ENCODE data around the gene KIF13A.

The KIF13A gene

DNA sequence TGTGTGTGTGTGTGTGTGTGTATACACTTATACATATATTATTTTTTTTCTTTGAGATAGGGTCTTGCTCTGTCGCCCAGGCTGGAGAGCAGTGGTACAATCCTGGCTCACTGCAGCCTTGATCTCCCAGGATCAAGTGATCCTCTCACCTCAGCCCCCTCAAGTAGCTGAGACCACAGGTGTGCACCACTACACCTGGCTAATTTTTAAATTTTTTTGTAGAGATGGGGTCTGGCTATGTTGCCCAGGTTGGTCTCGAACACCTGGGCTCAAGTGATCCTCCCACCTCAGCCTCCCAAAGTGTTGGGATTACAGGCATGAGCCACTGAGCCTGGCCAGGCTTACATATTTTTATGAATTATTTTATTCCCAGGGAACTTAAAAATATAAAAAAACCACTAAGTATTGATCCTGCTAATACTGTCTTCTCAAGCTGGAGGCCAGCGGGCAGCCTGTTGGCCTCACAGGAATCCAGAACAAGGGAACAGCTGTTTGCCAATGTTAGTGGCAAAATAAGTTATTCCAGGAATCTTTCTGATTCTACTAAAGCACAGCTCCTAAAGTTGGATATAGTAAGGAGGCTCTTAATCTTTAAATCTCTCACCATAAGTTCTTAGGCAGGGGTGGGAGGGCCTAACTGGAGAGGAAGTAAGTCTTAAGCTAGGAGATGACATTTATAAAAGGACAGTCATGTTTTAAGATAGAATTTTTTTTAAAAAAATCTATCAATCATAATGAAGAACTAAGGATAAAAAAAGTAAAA, 145.2 kb downstream of the KIF13A start:
- DNase-seq (ENCODE audit: low spot score) = no peak
- ChIA-PET POLR2A (ENCODE audit: low non-redundant PET) (no interaction called here), CTCF (interaction anchor here (0.6 kb wide), 1 partner anchor 11 kb away, joined by 3 read pairs; no protein-coding TSS in a partner anchor)
- no peak overlapping the region for H3K27ac ChIP-seq
- TF ChIP-seq, protein P1, sequence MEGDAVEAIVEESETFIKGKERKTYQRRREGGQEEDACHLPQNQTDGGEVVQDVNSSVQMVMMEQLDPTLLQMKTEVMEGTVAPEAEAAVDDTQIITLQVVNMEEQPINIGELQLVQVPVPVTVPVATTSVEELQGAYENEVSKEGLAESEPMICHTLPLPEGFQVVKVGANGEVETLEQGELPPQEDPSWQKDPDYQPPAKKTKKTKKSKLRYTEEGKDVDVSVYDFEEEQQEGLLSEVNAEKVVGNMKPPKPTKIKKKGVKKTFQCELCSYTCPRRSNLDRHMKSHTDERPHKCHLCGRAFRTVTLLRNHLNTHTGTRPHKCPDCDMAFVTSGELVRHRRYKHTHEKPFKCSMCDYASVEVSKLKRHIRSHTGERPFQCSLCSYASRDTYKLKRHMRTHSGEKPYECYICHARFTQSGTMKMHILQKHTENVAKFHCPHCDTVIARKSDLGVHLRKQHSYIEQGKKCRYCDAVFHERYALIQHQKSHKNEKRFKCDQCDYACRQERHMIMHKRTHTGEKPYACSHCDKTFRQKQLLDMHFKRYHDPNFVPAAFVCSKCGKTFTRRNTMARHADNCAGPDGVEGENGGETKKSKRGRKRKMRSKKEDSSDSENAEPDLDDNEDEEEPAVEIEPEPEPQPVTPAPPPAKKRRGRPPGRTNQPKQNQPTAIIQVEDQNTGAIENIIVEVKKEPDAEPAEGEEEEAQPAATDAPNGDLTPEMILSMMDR (conservative IDR thresholded peaks at IDR 0.05; ENCODE audit: low read depth) = no peak

DNA sequence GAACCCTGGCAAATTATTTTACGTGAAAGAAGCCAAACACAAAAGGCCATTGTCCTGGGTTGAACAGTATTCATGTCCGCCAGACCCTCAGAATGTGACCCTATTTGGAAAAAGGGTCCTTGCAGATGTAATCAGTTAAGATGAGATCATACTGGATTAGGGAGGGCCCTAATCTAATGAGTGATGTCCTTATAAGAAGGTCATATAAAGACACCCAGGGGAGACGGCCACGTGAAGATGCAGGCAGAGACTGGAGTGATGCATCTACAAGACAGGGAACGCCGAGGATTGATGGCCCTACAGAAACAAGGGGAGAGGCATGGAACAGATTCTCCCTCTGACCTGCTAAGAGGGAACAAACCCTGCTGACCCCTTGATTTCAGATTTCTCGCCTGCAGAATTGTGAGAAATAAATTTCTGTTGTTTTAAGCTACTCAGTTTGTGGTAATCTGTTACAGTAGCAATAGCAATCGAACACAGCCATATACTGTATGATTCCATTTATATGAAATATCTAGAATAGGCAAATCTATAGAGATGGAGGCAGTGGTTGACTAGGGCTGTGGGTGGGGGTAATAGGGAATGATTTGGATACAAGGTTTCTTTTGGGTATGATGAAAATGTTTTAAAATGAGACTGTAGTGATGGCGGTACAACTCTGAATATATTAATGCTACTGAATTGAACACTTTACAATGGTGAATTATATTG, 147.8 kb downstream of the KIF13A start:
- H3K27ac ChIP-seq = no peak overlapping the region
- no peak for DNase-seq (ENCODE audit: low spot score)
- ChIA-PET POLR2A (ENCODE audit: low non-redundant PET) (no interaction called here), CTCF (no interaction called here)
- TF ChIP-seq, protein P1 (conservative IDR thresholded peaks at IDR 0.05; ENCODE audit: low read depth) = no peak

DNA sequence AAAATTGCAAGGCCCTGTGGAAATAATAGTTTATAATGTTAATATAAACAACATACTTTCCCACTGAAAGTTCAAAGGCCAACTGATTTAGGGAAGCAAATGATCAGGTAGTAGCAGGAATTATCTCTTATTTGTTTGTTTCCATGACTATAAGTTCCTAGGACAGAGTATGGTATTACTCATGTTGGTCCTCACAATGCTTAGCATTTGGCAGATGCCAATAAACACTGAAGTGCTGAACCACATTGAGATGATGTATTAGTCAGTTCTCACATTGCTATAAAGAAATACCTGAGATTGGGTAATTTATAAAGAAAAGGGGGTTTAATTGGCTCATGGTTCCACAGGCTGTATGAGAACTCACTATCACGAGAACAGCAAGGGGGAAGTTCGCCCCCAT, 151.1 kb downstream of the KIF13A start:
- TF ChIP-seq, protein P1 (conservative IDR thresholded peaks at IDR 0.05; ENCODE audit: low read depth) = no peak
- POLR2A ChIA-PET (ENCODE audit: low non-redundant PET) = no interaction called here
- CTCF ChIA-PET = no interaction called here
- no peak overlapping the region for H3K27ac ChIP-seq
- no peak for DNase-seq (ENCODE audit: low spot score)

DNA sequence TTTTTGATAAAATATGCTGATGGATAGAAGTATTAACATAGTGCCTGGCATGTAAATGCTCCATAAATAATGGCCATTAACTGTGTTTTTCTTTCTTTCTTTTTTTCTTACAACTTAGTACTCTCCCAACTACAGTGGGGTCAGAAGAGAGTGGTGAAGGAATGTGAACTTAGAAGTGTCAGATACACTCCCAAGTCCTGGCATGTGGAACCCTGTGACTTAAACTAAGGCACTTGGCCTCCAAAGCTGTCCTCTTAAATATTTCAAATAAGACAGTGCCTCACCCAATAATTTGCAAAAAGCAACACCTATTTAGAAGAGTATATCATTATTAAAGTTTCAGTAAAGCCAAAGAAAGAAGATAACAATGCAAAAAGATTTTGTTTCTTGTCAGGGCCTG, 151.7 kb downstream of the KIF13A start:
- CTCF ChIA-PET = no interaction called here
- no peak overlapping the region for H3K27ac ChIP-seq
- TF ChIP-seq, protein P1 (conservative IDR thresholded peaks at IDR 0.05; ENCODE audit: low read depth) = no peak
- DNase-seq (ENCODE audit: low spot score) = no peak
- POLR2A ChIA-PET (ENCODE audit: low non-redundant PET) = no interaction called here

DNA sequence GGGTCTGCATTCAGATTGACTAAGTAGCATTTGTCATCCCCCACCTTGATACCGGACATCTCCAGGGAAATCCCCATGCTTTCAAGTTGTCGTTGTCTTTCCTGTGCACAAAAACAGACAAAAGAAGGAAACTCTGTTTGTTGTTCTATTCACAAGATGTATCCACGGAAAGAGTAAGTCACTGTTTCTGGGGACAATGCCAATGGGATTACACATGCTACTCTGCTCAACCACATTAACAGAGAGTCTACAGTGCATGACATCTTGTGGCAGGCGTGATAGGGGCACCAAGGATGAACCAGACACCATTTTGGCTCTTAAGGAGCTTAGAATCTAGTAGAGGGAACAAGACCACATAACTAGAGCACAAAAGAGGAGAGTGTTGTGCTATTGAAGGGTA, 156.3 kb downstream of the KIF13A start:
- ChIA-PET CTCF (no interaction called here), POLR2A (ENCODE audit: low non-redundant PET) (no interaction called here)
- no peak for DNase-seq (ENCODE audit: low spot score)
- TF ChIP-seq, protein P1 (conservative IDR thresholded peaks at IDR 0.05; ENCODE audit: low read depth) = no peak
- H3K27ac ChIP-seq = no peak overlapping the region

DNA sequence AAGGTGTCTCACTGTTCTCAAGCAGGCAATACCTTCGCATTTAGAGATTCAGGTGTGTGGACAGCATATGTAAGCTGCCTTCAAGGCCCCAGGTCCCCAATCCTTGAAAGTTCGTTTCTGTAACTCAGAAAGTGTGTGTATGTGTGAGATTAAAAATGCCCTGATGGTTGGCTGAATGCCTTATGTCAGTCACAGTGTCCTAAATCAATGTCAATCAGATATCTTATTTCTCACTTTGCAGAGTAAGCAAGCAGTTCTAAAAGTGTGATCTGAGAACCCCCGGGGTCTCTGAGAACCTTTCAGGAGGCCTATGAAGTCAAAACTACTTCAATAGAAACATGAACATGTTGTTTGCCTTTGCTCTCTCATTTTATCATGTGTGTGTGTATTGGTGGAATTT, 157.5 kb downstream of the KIF13A start:
- ChIA-PET CTCF (no interaction called here), POLR2A (ENCODE audit: low non-redundant PET) (no interaction called here)
- no peak overlapping the region for H3K27ac ChIP-seq
- DNase-seq (ENCODE audit: low spot score) = no peak
- TF ChIP-seq, protein P1 (conservative IDR thresholded peaks at IDR 0.05; ENCODE audit: low read depth) = no peak

Measured in RWPE1 (cell line).